GM12891 (cell line): ENCODE results near the gene RHOB.

ENCODE experiments used
- PAX5 ChIP-seq: IDR thresholded peaks from 2 replicates; pipeline ENCODE4 v1.6.1; 2011; ENCODE audit warnings: low read length, moderate library complexity, mild to moderate bottlenecking; ENCODE audit not compliant: insufficient read depth, severe bottlenecking
- POLR2A ChIP-seq: IDR thresholded peaks from 2 replicates; pipeline ENCODE4 v1.6.1; 2011; ENCODE audit warnings: low read depth, low read length, control low read depth
- POLR2AphosphoS5 ChIP-seq: IDR thresholded peaks from 2 replicates; pipeline ENCODE4 v1.6.1; 2011; ENCODE audit warnings: low read depth, low read length, control low read depth
- POU2F2 ChIP-seq: IDR thresholded peaks from 2 replicates; pipeline ENCODE4 v1.6.1; 2011; ENCODE audit warnings: low read depth, mild to moderate bottlenecking, control low read depth, low read length, moderate library complexity
- SPI1 ChIP-seq: IDR thresholded peaks from 2 replicates; pipeline ENCODE4 v1.6.1; 2011; ENCODE audit warnings: low read depth, low read length, control low read depth
- TAF1 ChIP-seq: IDR thresholded peaks from 2 replicates; pipeline ENCODE4 v1.6.1; 2011; ENCODE audit warnings: low read depth, low read length, control low read depth

DNA sequence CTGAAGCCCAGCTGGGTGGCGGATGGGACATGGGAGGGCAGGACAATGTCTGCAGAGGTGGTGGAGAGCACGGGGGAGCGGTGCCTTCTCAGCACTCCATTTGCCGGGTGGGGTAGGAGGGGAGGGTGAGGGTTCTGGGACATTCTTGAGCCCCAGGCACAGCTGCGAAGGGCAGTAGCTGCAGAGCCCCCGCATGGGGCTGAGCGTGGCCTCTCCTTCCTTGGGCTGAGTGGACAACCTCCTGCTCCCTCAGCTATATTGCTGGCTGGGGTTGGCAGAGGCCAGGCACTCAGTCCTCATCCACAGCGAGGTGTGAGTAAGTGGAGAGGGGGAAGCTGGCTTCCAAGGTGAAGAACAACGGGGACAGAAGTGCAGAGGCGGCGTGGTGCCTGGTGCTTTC is 50.1 kb downstream of the RHOB start:
- no peak for TF ChIP-seq POLR2A
- no peak for TF ChIP-seq TAF1
- TF ChIP-seq POLR2AphosphoS5: no peak
- TF ChIP-seq SPI1: no peak
- no peak for TF ChIP-seq POU2F2
- TF ChIP-seq PAX5: no peak
